Measurements from ENCODE around the gene CEACAM8.
A peak's percentile ranks its signal among the peaks of the same experiment; 100 is the strongest.

CEACAM8 gene

GRCh38 chr19:42534391-42534790 is 60.3 kb downstream of the CEACAM8 start:
- TF ChIP-seq CTCF (IDR thresholded peaks at IDR 0.05; ENCODE audit: extremely low read depth, missing control alignments): no peak

DNA sequence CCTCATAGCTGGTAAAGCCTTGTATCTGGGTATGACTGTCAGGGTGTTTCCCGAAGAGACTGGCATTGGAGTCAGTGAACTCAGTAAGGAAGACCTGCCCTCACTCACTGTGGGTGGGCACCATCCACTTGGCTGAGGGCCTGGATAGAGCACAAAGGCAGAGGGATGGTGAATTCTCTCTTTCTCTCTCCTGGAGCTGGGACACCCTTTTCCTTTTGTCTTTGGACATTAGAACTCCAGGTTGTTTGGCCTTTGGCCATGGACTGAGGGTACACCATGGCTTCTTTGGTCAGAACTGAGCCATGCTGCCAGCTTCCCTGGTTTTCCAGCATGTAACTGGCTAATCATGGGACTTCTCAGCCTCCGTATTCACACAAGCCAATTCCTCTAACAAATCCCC is 61.8 kb downstream of the CEACAM8 start:
- TF ChIP-seq CTCF (IDR thresholded peaks at IDR 0.05; ENCODE audit: extremely low read depth, missing control alignments): no peak
- peak; percentile 0 for DNase-seq (ENCODE audit: low spot score)

More at GRCh38 chr19:42534391-42534790, 60.3 kb downstream of the CEACAM8 start:
- no peak for DNase-seq (ENCODE audit: low spot score)

DNA sequence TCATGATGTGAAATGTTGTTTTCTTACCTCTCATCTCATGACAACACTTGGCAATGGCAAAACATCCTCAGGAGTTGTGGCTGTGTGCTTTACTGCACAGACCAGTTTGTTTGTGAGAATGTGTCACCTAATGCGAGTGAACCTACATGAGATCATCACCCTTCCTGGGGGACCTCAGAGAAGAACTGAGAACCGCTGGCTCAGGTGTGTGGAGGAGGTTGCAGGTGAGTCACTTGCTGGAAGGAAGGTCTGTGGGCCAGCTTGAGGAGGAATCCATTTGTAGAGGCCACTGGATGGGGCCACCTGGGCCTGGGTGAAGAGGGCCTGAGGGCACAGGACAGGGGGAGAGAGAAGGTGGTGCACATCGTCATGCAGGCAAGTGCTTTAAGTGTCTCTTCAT is 63.4 kb downstream of the CEACAM8 start:
- TF ChIP-seq CTCF (IDR thresholded peaks at IDR 0.05; ENCODE audit: extremely low read depth, missing control alignments): no peak
- no peak for DNase-seq (ENCODE audit: low spot score)
